GM12891 (cell line): Measurements from ENCODE around the gene SOCS6.
"Not testable (repeated sequence)": the region's sequence is repeated elsewhere in the genome, so short reads cannot be mapped to it uniquely, and the experiment has no call there.

Experiments
- DNase-seq: peaks from one replicate; pipeline ENCODE4 v3.0.0; 2011; ENCODE audit warnings: low spot score; ENCODE audit not compliant: insufficient read length
- FAIRE-seq: peaks from 2 replicates; lab custom pipeline; 2011; peaks lifted over from hg19 to GRCh38; lab: Jason Lieb, UNC
- PAX5 ChIP-seq: IDR thresholded peaks from 2 replicates; pipeline ENCODE4 v1.6.1; 2011; ENCODE audit warnings: low read length, moderate library complexity, mild to moderate bottlenecking; ENCODE audit not compliant: insufficient read depth, severe bottlenecking
- POLR2A ChIP-seq: IDR thresholded peaks from 2 replicates; pipeline ENCODE4 v1.6.1; 2011; ENCODE audit warnings: low read depth, low read length, control low read depth
- POLR2AphosphoS5 ChIP-seq: IDR thresholded peaks from 2 replicates; pipeline ENCODE4 v1.6.1; 2011; ENCODE audit warnings: low read depth, low read length, control low read depth
- POU2F2 ChIP-seq: IDR thresholded peaks from 2 replicates; pipeline ENCODE4 v1.6.1; 2011; ENCODE audit warnings: low read depth, mild to moderate bottlenecking, control low read depth, low read length, moderate library complexity
- SPI1 ChIP-seq: IDR thresholded peaks from 2 replicates; pipeline ENCODE4 v1.6.1; 2011; ENCODE audit warnings: low read depth, low read length, control low read depth
- TAF1 ChIP-seq: IDR thresholded peaks from 2 replicates; pipeline ENCODE4 v1.6.1; 2011; ENCODE audit warnings: low read depth, low read length, control low read depth

The SOCS6 gene

GRCh38 chr18:70349316-70349715, 60.5 kb downstream of the SOCS6 start:
- DNase-seq (no peak), FAIRE-seq (no peak)
- TF ChIP-seq POLR2A (no peak), POU2F2 (no peak), POLR2AphosphoS5 (no peak), PAX5 (no peak)

GRCh38 chr18:70354080-70354479, 65.2 kb downstream of the SOCS6 start:
- no peak for TF ChIP-seq SPI1
- TF ChIP-seq POLR2AphosphoS5: no peak
- TF ChIP-seq TAF1: no peak
- no peak for TF ChIP-seq POU2F2
- TF ChIP-seq PAX5: no peak
- FAIRE-seq (no peak), DNase-seq (no peak)

GRCh38 chr18:70354771-70355170, 65.9 kb downstream of the SOCS6 start:
- no peak for FAIRE-seq
- no peak for DNase-seq
- TF ChIP-seq POLR2A: no peak
- no peak for TF ChIP-seq POU2F2
- TF ChIP-seq SPI1: no peak
- no peak for TF ChIP-seq PAX5
- no peak for TF ChIP-seq TAF1

- TF ChIP-seq POLR2AphosphoS5 (no peak), TAF1 (no peak), POU2F2 (no peak)
- FAIRE-seq (no peak), DNase-seq (no peak)
Measured at GRCh38 chr18:70355620-70356385, 67.0 kb downstream of the SOCS6 start.

- DNase-seq, FAIRE-seq: not testable (repeated sequence)
Measured at GRCh38 chr18:70358105-70358406, 69.2 kb downstream of the SOCS6 start.

- FAIRE-seq (no peak), DNase-seq (no peak)
- TF ChIP-seq POLR2AphosphoS5: no peak
- no peak for TF ChIP-seq TAF1
- TF ChIP-seq POU2F2: no peak
- no peak for TF ChIP-seq PAX5
- TF ChIP-seq POLR2A: no peak
- TF ChIP-seq SPI1: no peak
Measured at GRCh38 chr18:70359071-70359470, 70.2 kb downstream of the SOCS6 start.

GRCh38 chr18:70362258-70362657, 73.4 kb downstream of the SOCS6 start:
- DNase-seq: no peak
- no peak for TF ChIP-seq POLR2A
- TF ChIP-seq POLR2AphosphoS5: no peak
- no peak for TF ChIP-seq TAF1
- no peak for TF ChIP-seq SPI1
- no peak for TF ChIP-seq POU2F2
- TF ChIP-seq PAX5: no peak
- FAIRE-seq: no peak

GRCh38 chr18:70363861-70364260, 75.0 kb downstream of the SOCS6 start:
- DNase-seq (no peak), FAIRE-seq (no peak)
- TF ChIP-seq SPI1: no peak
- no peak for TF ChIP-seq PAX5
- no peak for TF ChIP-seq POLR2A
- TF ChIP-seq POLR2AphosphoS5: no peak
- no peak for TF ChIP-seq POU2F2
- TF ChIP-seq TAF1: no peak

- no peak for FAIRE-seq
- DNase-seq: no peak
- no peak for TF ChIP-seq PAX5
- no peak for TF ChIP-seq SPI1
- no peak for TF ChIP-seq POLR2A
- no peak for TF ChIP-seq POLR2AphosphoS5
- TF ChIP-seq POU2F2: no peak
- no peak for TF ChIP-seq TAF1
Measured at GRCh38 chr18:70365361-70365760, 76.5 kb downstream of the SOCS6 start.

GRCh38 chr18:70366174-70366573, 77.3 kb downstream of the SOCS6 start:
- TF ChIP-seq POLR2A: no peak
- no peak for TF ChIP-seq SPI1
- no peak for TF ChIP-seq POLR2AphosphoS5
- TF ChIP-seq TAF1: no peak
- TF ChIP-seq POU2F2: no peak
- no peak for TF ChIP-seq PAX5
- no peak for FAIRE-seq

GRCh38 chr18:70366670-70367069, 77.8 kb downstream of the SOCS6 start:
- TF ChIP-seq SPI1 (no peak), TAF1 (no peak), POLR2A (no peak), POU2F2 (no peak), PAX5 (no peak)
- DNase-seq: no peak
- FAIRE-seq: no peak

More at GRCh38 chr18:70366174-70366573, 77.3 kb downstream of the SOCS6 start:
- no peak for DNase-seq

- FAIRE-seq, DNase-seq: not testable (repeated sequence)
Measured at GRCh38 chr18:70367344-70367743, 78.5 kb downstream of the SOCS6 start.
